Activated CD8-positive, alpha-beta T cell treated with anti-CD3 and anti-CD28 coated beads for 36 hours (primary cell): Measurements from ENCODE around the gene LYPD3. TPM values are rescaled to one million over a fixed set of nuclear protein-coding genes. Genes with fewer than 3 reads are reported as not detected.

ENCODE experiments used
- ATAC-seq: fragments of 200-7000 bp; cut with Tn5 transposase; one replicate; pipeline ENCODE4 v1.10.0; 2021; ENCODE audit warnings: mild to moderate bottlenecking, moderate library complexity
- CTCF ChIA-PET: fragments of 350-600 bp; sonication (Branson Sonifier 250); formaldehyde crosslinking; loops from one replicate; lab custom pipeline; 2021; ENCODE audit warnings: antibody characterized with exemption; lab: Charles Lee
- POLR2A ChIA-PET: fragments of 350-600 bp; sonication (Branson Sonifier 250); formaldehyde crosslinking; loops from one replicate; lab custom pipeline; 2021; ENCODE audit warnings: antibody characterized with exemption; lab: Charles Lee
- DNase-seq: peaks from one replicate; pipeline ENCODE4 v3.0.0-alpha.2; 2020
- H3K27ac Mint-ChIP-seq: one replicate; pipeline ENCODE4 v1.8.0; 2021; ENCODE audit warnings: mild to moderate bottlenecking, mixed read lengths
- H3K27me3 Mint-ChIP-seq: one replicate; pipeline ENCODE4 v1.8.0; 2021; ENCODE audit warnings: mixed read lengths
- H3K36me3 Mint-ChIP-seq: one replicate; pipeline ENCODE4 v1.8.0; 2021; ENCODE audit warnings: low read depth, mixed read lengths
- H3K4me1 Mint-ChIP-seq: one replicate; pipeline ENCODE4 v1.8.0; 2021; ENCODE audit warnings: low read depth, mixed read lengths
- H3K4me3 Mint-ChIP-seq: one replicate; pipeline ENCODE4 v1.8.0; 2021; ENCODE audit warnings: mild to moderate bottlenecking, moderate library complexity, mixed read lengths
- H3K9me3 Mint-ChIP-seq: one replicate; pipeline ENCODE4 v1.8.0; 2021; ENCODE audit warnings: mixed read lengths
- intact Hi-C: fragments of 100-400 bp; cut with micrococcal nuclease; formaldehyde crosslinking; loops from one replicate; pipeline ENCODE4 v1.10.0; 2022
- total RNA-seq, 2 experiments: library from RNA; stranded (reverse); gene quantifications; one replicate each; pipeline ENCODE4 v1.2.3, GENCODE V29; 2021
- TF ChIP-seq, protein P1 (sequence below): fragments of 200-600 bp; IDR thresholded peaks from one replicate; pipeline ENCODE4 v1.8.0; 2022; ENCODE audit warnings: antibody characterized with exemption, mild to moderate bottlenecking

LYPD3 gene
- total RNA-seq, 2 experiments from 2014 or later, result 4.4 to 4.9 TPM

DNA sequence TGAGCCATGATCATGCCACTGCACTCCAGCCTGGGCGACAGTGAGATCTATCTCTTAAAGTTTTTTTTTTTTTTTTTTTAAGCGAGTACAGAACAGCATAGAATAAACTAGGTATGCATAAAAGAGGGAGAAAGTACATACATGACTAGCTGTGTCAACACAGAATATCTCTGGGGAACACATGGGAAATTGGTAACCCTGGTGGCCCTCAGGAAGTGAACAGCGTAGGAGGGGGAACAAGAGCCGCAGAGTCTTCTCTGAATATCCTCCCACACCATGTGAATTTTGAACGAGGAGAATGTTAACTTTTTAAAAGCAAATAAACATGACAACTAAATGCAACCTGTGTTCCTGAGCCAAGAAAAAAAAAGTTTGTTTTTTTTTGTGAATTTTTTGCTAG, 23.9 kb upstream of the LYPD3 start:
- POLR2A ChIA-PET, result no interaction called here
- H3K4me1 Mint-ChIP-seq, result peaks cover 6% of the 10 kb centered on the region
- peaks cover 4% of the 10 kb centered on the region for H3K36me3 Mint-ChIP-seq

DNA sequence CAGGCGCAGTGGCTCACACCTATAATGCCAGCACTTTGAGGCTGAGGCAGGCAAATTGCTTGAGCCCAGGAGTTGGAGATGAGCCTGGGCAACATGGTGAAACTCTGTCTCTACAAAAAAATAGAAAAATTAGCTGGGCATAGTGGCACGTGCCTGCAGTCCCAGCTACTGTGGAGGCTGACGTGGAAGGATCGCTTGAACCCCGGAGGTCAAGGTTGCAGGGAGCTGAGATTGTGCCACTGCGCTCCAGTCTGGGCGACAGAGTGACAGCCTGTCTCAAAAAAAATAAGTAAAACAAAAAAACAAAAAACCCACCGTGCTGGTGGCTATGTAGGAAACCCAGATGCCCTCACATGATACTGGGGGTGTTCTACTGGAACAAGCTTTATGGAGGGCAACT, 22.8 kb upstream of the LYPD3 start:
- DNase-seq (no peak), ATAC-seq (no peak)
- H3K27me3 Mint-ChIP-seq, result no peaks in the 10 kb centered on the region
- ChIA-PET POLR2A (interaction anchor here (1.1 kb wide), 1 partner anchor 12 kb away, joined by 3 read pairs; no protein-coding TSS in a partner anchor), CTCF (interaction anchor here (0.6 kb wide), 1 partner anchor 42 kb away, joined by 3 read pairs; no protein-coding TSS in a partner anchor)
- peaks cover 6% of the 10 kb centered on the region for H3K4me1 Mint-ChIP-seq
- H3K36me3 Mint-ChIP-seq, result peaks cover 4% of the 10 kb centered on the region
- no peaks in the 10 kb centered on the region for H3K9me3 Mint-ChIP-seq
- H3K27ac Mint-ChIP-seq, result no peak overlapping the region
- intact Hi-C loops, result no loop called here
- no peak overlapping the region for H3K4me3 Mint-ChIP-seq
- TF ChIP-seq, protein P1, sequence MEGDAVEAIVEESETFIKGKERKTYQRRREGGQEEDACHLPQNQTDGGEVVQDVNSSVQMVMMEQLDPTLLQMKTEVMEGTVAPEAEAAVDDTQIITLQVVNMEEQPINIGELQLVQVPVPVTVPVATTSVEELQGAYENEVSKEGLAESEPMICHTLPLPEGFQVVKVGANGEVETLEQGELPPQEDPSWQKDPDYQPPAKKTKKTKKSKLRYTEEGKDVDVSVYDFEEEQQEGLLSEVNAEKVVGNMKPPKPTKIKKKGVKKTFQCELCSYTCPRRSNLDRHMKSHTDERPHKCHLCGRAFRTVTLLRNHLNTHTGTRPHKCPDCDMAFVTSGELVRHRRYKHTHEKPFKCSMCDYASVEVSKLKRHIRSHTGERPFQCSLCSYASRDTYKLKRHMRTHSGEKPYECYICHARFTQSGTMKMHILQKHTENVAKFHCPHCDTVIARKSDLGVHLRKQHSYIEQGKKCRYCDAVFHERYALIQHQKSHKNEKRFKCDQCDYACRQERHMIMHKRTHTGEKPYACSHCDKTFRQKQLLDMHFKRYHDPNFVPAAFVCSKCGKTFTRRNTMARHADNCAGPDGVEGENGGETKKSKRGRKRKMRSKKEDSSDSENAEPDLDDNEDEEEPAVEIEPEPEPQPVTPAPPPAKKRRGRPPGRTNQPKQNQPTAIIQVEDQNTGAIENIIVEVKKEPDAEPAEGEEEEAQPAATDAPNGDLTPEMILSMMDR, result no peak

More for the DNA sequence above, 23.9 kb upstream of the LYPD3 start:
- CTCF ChIA-PET, result no interaction called here
- no peaks in the 10 kb centered on the region for H3K27me3 Mint-ChIP-seq
- TF ChIP-seq, protein P1, result no peak
- no peak overlapping the region for H3K4me3 Mint-ChIP-seq
- H3K27ac Mint-ChIP-seq, result peak overlapping the region; percentile 55
- intact Hi-C loops, result no loop called here
- DNase-seq (no peak), ATAC-seq (no peak)
- H3K9me3 Mint-ChIP-seq, result no peaks in the 10 kb centered on the region

DNA sequence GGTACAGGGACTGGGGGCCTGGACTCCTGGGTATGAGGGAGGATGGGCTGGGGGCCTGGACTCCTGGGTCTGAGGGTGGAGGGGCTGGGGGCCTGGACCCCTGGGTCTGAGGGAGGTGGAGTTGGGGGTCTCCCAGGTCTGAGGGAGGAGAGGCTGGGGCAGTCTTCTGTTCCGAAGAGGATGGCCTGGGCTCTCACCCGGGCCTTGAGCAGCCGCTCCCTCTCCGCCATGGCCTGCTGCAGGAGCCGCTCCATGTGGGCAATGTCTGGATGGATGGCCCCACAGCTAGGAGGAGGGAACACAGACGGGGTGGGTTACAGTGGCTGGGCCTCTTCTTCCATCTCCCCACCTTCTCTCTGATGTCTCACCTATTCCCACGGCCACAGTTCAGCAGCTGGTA, 21.0 kb upstream of the LYPD3 start:
- intact Hi-C loops, result no loop called here
- CTCF ChIA-PET, result no interaction called here
- Mint-ChIP-seq H3K9me3 (no peaks in the 10 kb centered on the region), H3K36me3 (peaks cover 4% of the 10 kb centered on the region), H3K4me1 (peaks cover 6% of the 10 kb centered on the region), H3K27me3 (no peaks in the 10 kb centered on the region), H3K27ac (no peak overlapping the region), H3K4me3 (no peak overlapping the region)
- TF ChIP-seq, protein P1, result no peak
- no peak for DNase-seq
- POLR2A ChIA-PET, result no interaction called here
- no peak for ATAC-seq

DNA sequence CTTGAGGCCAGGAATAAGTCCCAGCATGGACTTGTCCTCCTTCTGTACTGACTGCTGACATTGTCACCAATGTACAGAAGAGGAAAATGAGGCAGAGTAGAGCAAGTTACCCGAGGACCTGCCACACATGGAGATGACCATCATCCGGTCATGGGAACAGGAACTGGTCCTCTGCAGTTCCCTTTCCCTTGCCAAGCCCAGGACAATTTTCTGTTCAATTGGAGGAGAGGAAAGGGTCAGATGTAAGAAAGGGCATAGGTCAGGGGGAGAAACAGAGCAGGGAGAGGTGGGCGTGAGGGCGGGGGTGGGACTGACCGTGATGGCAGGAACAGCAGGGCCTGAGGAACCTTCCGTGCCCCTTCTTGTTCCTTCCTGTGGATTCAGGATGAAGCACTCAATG, 20.5 kb upstream of the LYPD3 start:
- POLR2A ChIA-PET, result no interaction called here
- H3K4me1 Mint-ChIP-seq, result peaks cover 6% of the 10 kb centered on the region
- CTCF ChIA-PET, result interaction anchor here (1.8 kb wide), 1 partner anchor 34 kb away, joined by 6 read pairs; no protein-coding TSS in a partner anchor
- TF ChIP-seq, protein P1, result no peak
- no peaks in the 10 kb centered on the region for H3K27me3 Mint-ChIP-seq
- H3K36me3 Mint-ChIP-seq, result peaks cover 4% of the 10 kb centered on the region
- no peak overlapping the region for H3K27ac Mint-ChIP-seq
- no peak for ATAC-seq
- no peaks in the 10 kb centered on the region for H3K9me3 Mint-ChIP-seq
- DNase-seq, result no peak
- H3K4me3 Mint-ChIP-seq, result no peak overlapping the region
- intact Hi-C loops, result no loop called here

DNA sequence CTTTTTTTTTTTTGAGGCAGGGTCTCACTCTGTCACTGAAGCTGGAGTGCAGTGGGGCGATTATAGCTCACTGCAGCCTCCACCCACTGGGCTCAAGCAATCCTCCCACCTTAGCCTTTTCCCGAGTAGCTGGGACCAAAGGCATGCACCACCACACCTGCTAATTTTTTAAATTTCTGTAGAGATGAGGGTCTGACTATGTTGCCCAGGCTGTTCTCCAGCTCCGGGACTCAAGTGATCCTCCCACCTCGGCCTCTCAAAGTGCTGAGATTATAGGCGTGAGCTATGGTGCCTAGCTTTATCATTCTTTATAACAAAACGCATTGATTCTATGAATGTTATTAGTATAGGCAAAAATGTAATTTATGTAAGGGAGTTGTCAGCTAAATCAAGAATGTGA, 17.9 kb upstream of the LYPD3 start:
- TF ChIP-seq, protein P1, result no peak
- Mint-ChIP-seq H3K27me3 (no peaks in the 10 kb centered on the region), H3K9me3 (no peaks in the 10 kb centered on the region), H3K4me1 (no peaks in the 10 kb centered on the region), H3K27ac (no peak overlapping the region), H3K36me3 (peaks cover 8% of the 10 kb centered on the region), H3K4me3 (no peak overlapping the region)
- CTCF ChIA-PET, result interaction anchor here (0.7 to 1.9 kb wide), 7 partner anchors 7 to 51 kb away, joined by 3 to 8 read pairs (median 3); no protein-coding TSS in a partner anchor
- POLR2A ChIA-PET, result interaction anchor here (0.7 to 1.5 kb wide), 4 partner anchors 10 to 79 kb away, joined by 3 to 6 read pairs (median 4); partner anchors contain the start of gene PHLDB3
- intact Hi-C loops, result no loop called here
- no peak for DNase-seq
- no peak for ATAC-seq
